ENCODE measurements around the gene AJAP1. TPM values are rescaled to one million over a fixed set of nuclear protein-coding genes. Genes with fewer than 3 reads are reported as not detected.
"Not testable (repeated sequence)": the region's sequence is repeated elsewhere in the genome, so short reads cannot be mapped to it uniquely, and the experiment has no call there.

The AJAP1 gene
- total RNA-seq, 3 donors from 2014 or later: 0.03 to 0.18 TPM; not detected in 1

GRCh38 chr1:4658643-4659628 is 4.5 kb downstream of the AJAP1 start:
- DNase-seq (no peak), ATAC-seq (no peak)
- no peaks in the 10 kb centered on the region for H3K36me3 Mint-ChIP-seq (ENCODE audit: insufficient read depth)
- peaks cover 8% of the 10 kb centered on the region for H3K4me1 Mint-ChIP-seq (ENCODE audit: low read depth)
- no peaks in the 10 kb centered on the region for H3K9me3 Mint-ChIP-seq
- H3K4me3 Mint-ChIP-seq: no peak overlapping the region
- H3K27me3 Mint-ChIP-seq (ENCODE audit: low read depth): peaks cover 56% of the 10 kb centered on the region

- Mint-ChIP-seq H3K9me3 (no peaks in the 10 kb centered on the region), H3K4me1 (ENCODE audit: low read depth) (peaks cover 8% of the 10 kb centered on the region), H3K27me3 (ENCODE audit: low read depth) (peaks cover 54% of the 10 kb centered on the region), H3K4me3 (no peak overlapping the region), H3K36me3 (ENCODE audit: insufficient read depth) (no peaks in the 10 kb centered on the region)
- no peak for DNase-seq
- ATAC-seq: no peak
These were observed 6.6 kb downstream of the AJAP1 start for GRCh38 chr1:4660917-4661594.

GRCh38 chr1:4661595-4661917 is 7.1 kb downstream of the AJAP1 start:
- ATAC-seq (no peak), DNase-seq (no peak)
- Mint-ChIP-seq H3K36me3 (ENCODE audit: insufficient read depth) (no peaks in the 10 kb centered on the region), H3K4me1 (ENCODE audit: low read depth) (peaks cover 5% of the 10 kb centered on the region), H3K4me3 (no peak overlapping the region), H3K9me3 (no peaks in the 10 kb centered on the region), H3K27me3 (ENCODE audit: low read depth) (peaks cover 49% of the 10 kb centered on the region)

- no peaks in the 10 kb centered on the region for H3K9me3 Mint-ChIP-seq
- ATAC-seq: no peak
- H3K36me3 Mint-ChIP-seq (ENCODE audit: insufficient read depth): no peaks in the 10 kb centered on the region
- peaks cover 3% of the 10 kb centered on the region for H3K4me1 Mint-ChIP-seq (ENCODE audit: low read depth)
- no peak overlapping the region for H3K4me3 Mint-ChIP-seq
- peaks cover 44% of the 10 kb centered on the region for H3K27me3 Mint-ChIP-seq (ENCODE audit: low read depth)
- no peak for DNase-seq
These were observed 7.8 kb downstream of the AJAP1 start for GRCh38 chr1:4662168-4662567.

- Mint-ChIP-seq H3K36me3 (ENCODE audit: insufficient read depth) (no peaks in the 10 kb centered on the region), H3K4me1 (ENCODE audit: low read depth) (peaks cover 3% of the 10 kb centered on the region), H3K4me3 (no peak overlapping the region), H3K27me3 (ENCODE audit: low read depth) (peaks cover 40% of the 10 kb centered on the region), H3K9me3 (no peaks in the 10 kb centered on the region)
- ATAC-seq: no peak
- no peak for DNase-seq
These were observed 8.3 kb downstream of the AJAP1 start for GRCh38 chr1:4662723-4663122.

GRCh38 chr1:4664095-4664494 is 9.7 kb downstream of the AJAP1 start:
- DNase-seq (no peak), ATAC-seq (no peak)
- Mint-ChIP-seq H3K4me1 (ENCODE audit: low read depth) (peaks cover 3% of the 10 kb centered on the region), H3K36me3 (ENCODE audit: insufficient read depth) (no peaks in the 10 kb centered on the region), H3K9me3 (no peaks in the 10 kb centered on the region), H3K27me3 (ENCODE audit: low read depth) (peaks cover 27% of the 10 kb centered on the region), H3K4me3 (no peak overlapping the region)

- no peaks in the 10 kb centered on the region for H3K36me3 Mint-ChIP-seq (ENCODE audit: insufficient read depth)
These were observed 10.2 kb downstream of the AJAP1 start for GRCh38 chr1:4664606-4665005.

GRCh38 chr1:4665456-4665855 is 11.0 kb downstream of the AJAP1 start:
- H3K4me1 Mint-ChIP-seq (ENCODE audit: low read depth): peaks cover 3% of the 10 kb centered on the region
- H3K4me3 Mint-ChIP-seq: no peak overlapping the region
- no peak for ATAC-seq
- H3K36me3 Mint-ChIP-seq (ENCODE audit: insufficient read depth): no peaks in the 10 kb centered on the region
- H3K27me3 Mint-ChIP-seq (ENCODE audit: low read depth): peaks cover 13% of the 10 kb centered on the region
- H3K9me3 Mint-ChIP-seq: no peaks in the 10 kb centered on the region
- no peak for DNase-seq

More at GRCh38 chr1:4664606-4665005, 10.2 kb downstream of the AJAP1 start:
- ATAC-seq (no peak), DNase-seq (no peak)
- Mint-ChIP-seq H3K9me3 (no peaks in the 10 kb centered on the region), H3K27me3 (ENCODE audit: low read depth) (peaks cover 22% of the 10 kb centered on the region), H3K4me3 (no peak overlapping the region), H3K4me1 (ENCODE audit: low read depth) (peaks cover 3% of the 10 kb centered on the region)

GRCh38 chr1:4666683-4667082 is 12.3 kb downstream of the AJAP1 start:
- ATAC-seq; H3K4me3 Mint-ChIP-seq; H3K36me3 Mint-ChIP-seq (ENCODE audit: insufficient read depth); H3K27me3 Mint-ChIP-seq (ENCODE audit: low read depth); DNase-seq; H3K4me1 Mint-ChIP-seq (ENCODE audit: low read depth); H3K9me3 Mint-ChIP-seq: not testable (repeated sequence)

- H3K36me3 Mint-ChIP-seq (ENCODE audit: insufficient read depth): no peaks in the 10 kb centered on the region
- no peak for ATAC-seq
These were observed 14.6 kb downstream of the AJAP1 start for GRCh38 chr1:4668743-4669700.

GRCh38 chr1:4670265-4670664 is 15.9 kb downstream of the AJAP1 start:
- Mint-ChIP-seq H3K27me3 (ENCODE audit: low read depth) (peaks cover 5% of the 10 kb centered on the region), H3K9me3 (no peaks in the 10 kb centered on the region), H3K4me1 (ENCODE audit: low read depth) (no peaks in the 10 kb centered on the region), H3K4me3 (no peak overlapping the region), H3K36me3 (ENCODE audit: insufficient read depth) (no peaks in the 10 kb centered on the region)
- no peak for ATAC-seq
- DNase-seq: no peak

More at GRCh38 chr1:4668743-4669700, 14.6 kb downstream of the AJAP1 start:
- peaks cover 5% of the 10 kb centered on the region for H3K27me3 Mint-ChIP-seq (ENCODE audit: low read depth)
- no peaks in the 10 kb centered on the region for H3K4me1 Mint-ChIP-seq (ENCODE audit: low read depth)
- no peaks in the 10 kb centered on the region for H3K9me3 Mint-ChIP-seq
- DNase-seq: no peak
- no peak overlapping the region for H3K4me3 Mint-ChIP-seq

- ATAC-seq (no peak), DNase-seq (no peak)
- no peak overlapping the region for H3K4me3 Mint-ChIP-seq
- no peaks in the 10 kb centered on the region for H3K9me3 Mint-ChIP-seq
- peaks cover 5% of the 10 kb centered on the region for H3K27me3 Mint-ChIP-seq (ENCODE audit: low read depth)
- H3K4me1 Mint-ChIP-seq (ENCODE audit: low read depth): no peaks in the 10 kb centered on the region
- H3K36me3 Mint-ChIP-seq (ENCODE audit: insufficient read depth): no peaks in the 10 kb centered on the region
These were observed 17.4 kb downstream of the AJAP1 start for GRCh38 chr1:4671828-4672227.

- Mint-ChIP-seq H3K36me3 (ENCODE audit: insufficient read depth) (no peaks in the 10 kb centered on the region), H3K4me1 (ENCODE audit: low read depth) (no peaks in the 10 kb centered on the region), H3K9me3 (peaks cover 10% of the 10 kb centered on the region), H3K4me3 (no peak overlapping the region), H3K27me3 (ENCODE audit: low read depth) (peaks cover 5% of the 10 kb centered on the region)
- DNase-seq: no peak
- ATAC-seq: no peak
These were observed 19.1 kb downstream of the AJAP1 start for GRCh38 chr1:4673494-4673893.

- Mint-ChIP-seq H3K4me3 (no peak overlapping the region), H3K36me3 (ENCODE audit: insufficient read depth) (no peaks in the 10 kb centered on the region), H3K9me3 (peaks cover 13% of the 10 kb centered on the region), H3K4me1 (ENCODE audit: low read depth) (no peaks in the 10 kb centered on the region), H3K27me3 (ENCODE audit: low read depth) (peaks cover 7% of the 10 kb centered on the region)
- ATAC-seq (no peak), DNase-seq (no peak)
These were observed 19.7 kb downstream of the AJAP1 start for GRCh38 chr1:4674117-4674516.
